IMR-90 (cell line): ENCODE results near the gene DNAJC17. TPM values are rescaled to one million over a fixed set of nuclear protein-coding genes. Genes with fewer than 3 reads are reported as not detected.

Experiments used
- ATAC-seq: fragments of 200-7000 bp; cut with Tn5 transposase; 2 replicates; pipeline ENCODE4 v1.9.1; 2020; ENCODE audit warnings: low read depth, mild to moderate bottlenecking, moderate library complexity
- BruUV-seq: library from RNA; stranded (reverse); fragments of 400-500 nt; replicated peaks from 2 replicates; lab custom pipeline; 2021; lab: Mats Ljungman, UMichigan
- CTCF ChIA-PET: fragments of 300-600 bp; formaldehyde crosslinking; extraction: SDS; loops from one replicate; lab custom pipeline; 2021; ENCODE audit warnings: antibody characterized with exemption; lab: Yijun Ruan, JAX
- POLR2A ChIA-PET: fragments of 300-600 bp; sonication (Branson Sonifier 250); formaldehyde crosslinking; loops from one replicate; lab custom pipeline; 2022; ENCODE audit warnings: antibody characterized with exemption; ENCODE audit not compliant: unreplicated experiment; lab: Charles Lee
- DNase-seq: peaks from one replicate; pipeline ENCODE4 v3.0.0; 2013
- H2AFZ ChIP-seq: replicated peaks from 2 replicates; pipeline ENCODE3; 2013; ENCODE audit warnings: low read length, mild to moderate bottlenecking; ENCODE audit not compliant: poor library complexity
- H2AK5ac ChIP-seq: 2 replicates; pipeline ENCODE4 v1.6.1; 2013; ENCODE audit warnings: low read depth, low read length, inconsistent platforms
- H2AK9ac ChIP-seq: replicated peaks from 2 replicates; pipeline ENCODE3; 2013; ENCODE audit warnings: mild to moderate bottlenecking, low read depth, low read length, moderate library complexity; ENCODE audit not compliant: poor library complexity
- H2BK120ac ChIP-seq: 2 replicates; pipeline ENCODE4 v1.6.1; 2013; ENCODE audit warnings: low read depth, low read length, inconsistent platforms
- H2BK15ac ChIP-seq: 3 replicates; pipeline ENCODE4 v1.6.1; 2013; ENCODE audit warnings: low read depth, low read length, inconsistent platforms
- H2BK20ac ChIP-seq: 2 replicates; pipeline ENCODE4 v1.6.1; 2013; ENCODE audit warnings: low read depth, mild to moderate bottlenecking, inconsistent platforms, low read length, moderate library complexity
- H2BK5ac ChIP-seq: 2 replicates; pipeline ENCODE4 v1.6.1; 2013; ENCODE audit warnings: mild to moderate bottlenecking, low read depth, low read length, inconsistent platforms; ENCODE audit not compliant: poor library complexity, severe bottlenecking
- H3K14ac ChIP-seq: replicated peaks from 2 replicates; pipeline ENCODE4 v1.6.1; 2013; ENCODE audit warnings: low read depth, low read length, inconsistent platforms
- H3K18ac ChIP-seq: 2 replicates; pipeline ENCODE4 v1.6.1; 2013; ENCODE audit warnings: low read depth, low read length, control low read depth
- H3K23ac ChIP-seq: 2 replicates; pipeline ENCODE4 v1.6.1; 2013; ENCODE audit warnings: low read depth, low read length, inconsistent platforms
- H3K27ac ChIP-seq: 2 replicates; pipeline ENCODE4 v1.5.1; 2013; ENCODE audit warnings: mild to moderate bottlenecking, control low read depth, low read length; ENCODE audit not compliant: insufficient read depth
- H3K27me3 ChIP-seq: 2 replicates; pipeline ENCODE4 v1.6.1; 2013; ENCODE audit warnings: low read length; ENCODE audit not compliant: control insufficient read depth, insufficient read depth
- H3K36me3 ChIP-seq: 2 replicates; pipeline ENCODE4 v1.6.1; 2013; ENCODE audit warnings: low read length, mixed read lengths; ENCODE audit not compliant: control insufficient read depth, insufficient read depth
- H3K4ac ChIP-seq: 2 replicates; pipeline ENCODE4 v1.6.1; 2013; ENCODE audit warnings: low read depth, low read length, inconsistent platforms
- H3K4me1 ChIP-seq: 2 replicates; pipeline ENCODE4 v1.6.1; 2013; ENCODE audit warnings: low read length, mixed read lengths; ENCODE audit not compliant: control insufficient read depth, insufficient read depth
- H3K4me2 ChIP-seq: 2 replicates; pipeline ENCODE4 v1.6.1; 2013; ENCODE audit warnings: low read depth, mild to moderate bottlenecking, control low read depth, low read length, moderate library complexity
- H3K4me3 ChIP-seq: 2 replicates; pipeline ENCODE4 v1.5.1; 2013; ENCODE audit warnings: low read depth, mild to moderate bottlenecking, control low read depth, low read length, moderate library complexity; ENCODE audit not compliant: insufficient read depth
- H3K56ac ChIP-seq: 2 replicates; pipeline ENCODE4 v1.6.1; 2013; ENCODE audit warnings: low read length, inconsistent platforms; ENCODE audit not compliant: insufficient read depth; ENCODE audit errors: extremely low read depth
- H3K79me1 ChIP-seq, 2 experiments: 2 replicates each; pipeline ENCODE4 v1.6.1; 2013; ENCODE audit warnings: low read length in 2 of 2, inconsistent platforms in 1 of 2, low read depth in 1 of 2
- H3K9ac ChIP-seq: 2 replicates; pipeline ENCODE4 v1.6.1; 2013; ENCODE audit warnings: low read depth, low read length, control low read depth
- H3K9me1 ChIP-seq: 2 replicates; pipeline ENCODE4 v1.6.1; 2013; ENCODE audit warnings: low read length, inconsistent platforms; ENCODE audit not compliant: insufficient read depth
- H3K9me3 ChIP-seq: 2 replicates; pipeline ENCODE4 v1.6.1; 2013; ENCODE audit warnings: low read length; ENCODE audit not compliant: control insufficient read depth, insufficient read depth
- H4K20me1 ChIP-seq: 2 replicates; pipeline ENCODE4 v1.6.1; 2013; ENCODE audit warnings: low read length, inconsistent platforms; ENCODE audit not compliant: insufficient read depth
- H4K5ac ChIP-seq: 2 replicates; pipeline ENCODE4 v1.6.1; 2013; ENCODE audit warnings: mild to moderate bottlenecking, low read depth, low read length, control low read depth
- H4K8ac ChIP-seq, 2 experiments: 2 replicates each; pipeline ENCODE4 v1.6.1; 2013; ENCODE audit warnings: low read depth in 2 of 2, low read length in 2 of 2, control low read depth in 1 of 2, inconsistent platforms in 1 of 2
- H4K91ac ChIP-seq: 2 replicates; pipeline ENCODE4 v1.6.1; 2013; ENCODE audit warnings: low read depth, low read length, inconsistent platforms; ENCODE audit not compliant: insufficient read depth
- CEBPB ChIP-seq: IDR thresholded peaks from 2 replicates; pipeline ENCODE4 v1.6.1; 2012; ENCODE audit warnings: low read depth, low read length, improper control_type of control experiment
- FOS ChIP-seq: fragments of 150-350 bp; IDR thresholded peaks from 2 replicates; pipeline ENCODE4 v1.6.1; 2016; ENCODE audit warnings: low read depth, low read length
- MAZ ChIP-seq: IDR thresholded peaks from 2 replicates; pipeline ENCODE4 v1.6.1; 2012; ENCODE audit warnings: low read depth, mild to moderate bottlenecking, low read length, improper control_type of control experiment, moderate library complexity, borderline replicate concordance
- POLR2A ChIP-seq: IDR thresholded peaks from 2 replicates; pipeline ENCODE4 v1.6.1; 2012; ENCODE audit warnings: mild to moderate bottlenecking, low read depth, low read length
- WGBS, 2 experiments: methylation state at CpG; one replicate each; pipeline versions ENCODE4 v1.1.5 to v1.1.7; 2013; ENCODE audit warnings: missing lambda C conversion rate in 2 of 2; ENCODE audit not compliant: insufficient read length in 1 of 2; ENCODE audit errors: extremely low coverage in 2 of 2; 5-methylcytosine and 5-hydroxymethylcytosine counted together
- dilution Hi-C: fragments of 300-500 bp; cut with HindIII; formaldehyde crosslinking; loops from one replicate; pipeline ENCODE4 v1.14.3; 2018; ENCODE audit warnings: low sequenced_read_pairs; ENCODE audit not compliant: unreplicated experiment
- in situ Hi-C: fragments of 300-500 bp; cut with MboI; formaldehyde crosslinking; loops from 3 replicates; pipeline ENCODE4 v1.14.3; 2019; ENCODE audit warnings: low sequenced_read_pairs, inconsistent platforms, mixed read lengths
- intact Hi-C: fragments of 100-400 bp; cut with micrococcal nuclease; formaldehyde crosslinking; loops from 2 replicates; pipeline ENCODE4 v1.10.0; 2022
- polyA plus RNA-seq, 3 experiments: library from polyadenylated mRNA; depleted of rRNA; stranded (reverse); fragments of >200 nt; gene quantifications; 2 replicates each; pipeline ENCODE4 v1.2.3, GENCODE V29; 2012; ENCODE audit warnings: low replicate concordance in 1 of 3
- total RNA-seq: library from RNA; depleted of rRNA; stranded (reverse); fragments of >200 nt; gene quantifications from 2 replicates; pipeline ENCODE4 v1.2.3, GENCODE V29; 2012

Gene DNAJC17
- total and polyA plus RNA-seq, 2 of the 4 experiments (the other 2 are of a cell fraction): 58.6 to 107 TPM

DNA sequence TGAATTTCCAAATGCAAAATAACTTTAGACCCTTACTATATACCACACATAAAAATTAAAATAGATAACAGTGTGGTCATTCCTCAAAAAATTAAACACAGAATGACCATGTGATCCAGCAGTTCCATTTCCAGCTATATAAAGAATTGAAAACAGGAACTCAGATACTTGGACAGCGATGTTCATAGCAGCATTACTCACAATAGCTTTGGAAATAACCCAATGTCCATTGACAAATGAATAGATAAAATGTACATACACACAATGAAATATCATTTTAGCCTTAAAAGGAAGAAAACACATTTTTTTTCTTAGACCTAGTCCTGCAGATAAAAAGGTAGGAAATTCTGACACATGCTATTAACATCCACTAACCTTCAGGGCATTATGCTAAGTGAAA, 85.6 kb downstream of the DNAJC17 start:
- Histone ChIP-seq H3K9me3 (no peaks in the 10 kb centered on the region), H3K4me2 (no peak overlapping the region), H3K4me1 (no peaks in the 10 kb centered on the region), H3K27ac (no peak overlapping the region), H3K4ac (no peak overlapping the region), H3K18ac (no peak overlapping the region), H2AK5ac (no peak overlapping the region), H3K23ac (no peak overlapping the region), H2BK5ac (no peak overlapping the region), H2BK120ac (no peak overlapping the region), H3K14ac (no peak overlapping the region), H4K5ac (no peak overlapping the region), H3K27me3 (no peaks in the 10 kb centered on the region), H2BK15ac (no peak overlapping the region), H3K36me3 (0 out of 2 replicates have a peak, but pooled peaks cover 1% of the 10 kb centered on the region), H3K4me3 (no peak overlapping the region), H2AFZ (no peak overlapping the region), H3K56ac (no peak overlapping the region), H2BK20ac (no peak overlapping the region), H3K9ac (no peak overlapping the region), H4K8ac (no peak overlapping the region), H4K91ac (no peak overlapping the region), H4K20me1 (no peaks in the 10 kb centered on the region), H3K79me1 (no peaks in the 10 kb centered on the region), H3K9me1 (no peaks in the 10 kb centered on the region), H2AK9ac (no peak overlapping the region)
- POLR2A ChIA-PET: interaction anchor here (0.6 kb wide), 1 partner anchor 7 kb away, joined by 18 read pairs; no protein-coding TSS in a partner anchor
- in situ Hi-C loops: no loop called here
- dilution Hi-C loops: no loop called here
- no CpG with 5 or more reads among the region's 1 CpG for WGBS, 2 experiments
- intact Hi-C loops: no loop called here
- TF ChIP-seq FOS (no peak), POLR2A (no peak), MAZ (no peak), CEBPB (no peak)
- no TSS peak for BruUV-seq
- ATAC-seq: no peak
- CTCF ChIA-PET: interaction anchor here (0.7 kb wide), 1 partner anchor 132 kb away, joined by 3 read pairs; no protein-coding TSS in a partner anchor
- peak; percentile 7 for DNase-seq
